Measurements from ENCODE around the gene TVP23C.

GRCh38 chr17:15453782-15454181, 109.5 kb downstream of the TVP23C start:
- TF ChIP-seq EZH2 (IDR thresholded peaks at IDR 0.05): no peak
- no peak for TF ChIP-seq POLR2A (IDR thresholded peaks at IDR 0.05; ENCODE audit: borderline replicate concordance, extremely low read depth, insufficient read depth, insufficient read length)

Data from HCT116 (cell line).